PC-3 (cell line): ENCODE data around the gene CLEC2L. TPM values are rescaled to one million over a fixed set of nuclear protein-coding genes. Genes with fewer than 3 reads are reported as not detected.

Experiments
- ATAC-seq: fragments of 200-7000 bp; cut with Tn5 transposase; 2 replicates; pipeline ENCODE4 v1.9.1; 2020; ENCODE audit warnings: mild to moderate bottlenecking, moderate library complexity
- BruUV-seq: library from RNA; stranded (reverse); fragments of 400-500 nt; replicated peaks from 2 replicates; lab custom pipeline; 2021; lab: Mats Ljungman, UMichigan
- CTCF ChIA-PET: fragments of 300-600 bp; sonication (Branson Sonifier 250); formaldehyde crosslinking; loops from one replicate; lab custom pipeline; 2022; ENCODE audit warnings: antibody characterized with exemption; lab: Charles Lee
- POLR2A ChIA-PET: fragments of 300-600 bp; sonication (Branson Sonifier 250); formaldehyde crosslinking; loops from one replicate; lab custom pipeline; 2022; ENCODE audit warnings: antibody characterized with exemption; ENCODE audit not compliant: unreplicated experiment; lab: Charles Lee
- DNase-seq: peaks from one replicate; pipeline ENCODE4 v3.0.0-alpha.2; 2015
- H2AFZ ChIP-seq: fragments of 300-600 bp; sonication (generic); 2 replicates; pipeline ENCODE4 v1.6.0; 2016; ENCODE audit warnings: antibody characterized with exemption, low read length
- H3F3A ChIP-seq: fragments of 300-600 bp; sonication (generic); one replicate; pipeline ENCODE4 v1.6.0; 2017; ENCODE audit warnings: antibody characterized with exemption, low read length, control low read depth, mild to moderate bottlenecking; ENCODE audit not compliant: unreplicated experiment
- H3K27ac ChIP-seq: fragments of 300-600 bp; sonication (generic); 2 replicates; pipeline ENCODE4 v1.5.1; 2016; ENCODE audit warnings: mild to moderate bottlenecking, low read length
- H3K27me3 ChIP-seq: fragments of 300-600 bp; sonication (generic); 2 replicates; pipeline ENCODE4 v1.6.1; 2016; ENCODE audit warnings: low read length, mixed read lengths
- H3K36me3 ChIP-seq: fragments of 300-600 bp; sonication (generic); 2 replicates; pipeline ENCODE4 v1.6.1; 2016; ENCODE audit warnings: low read depth, mixed run types, low read length, mixed read lengths
- H3K4me1 ChIP-seq: fragments of 300-600 bp; sonication (generic); 2 replicates; pipeline ENCODE4 v1.5.1; 2016; ENCODE audit warnings: low read length; ENCODE audit not compliant: insufficient read depth
- H3K4me2 ChIP-seq: fragments of 300-600 bp; sonication (generic); 2 replicates; pipeline ENCODE4 v1.6.0; 2016; ENCODE audit warnings: low read length
- H3K4me3 ChIP-seq: fragments of 300-600 bp; sonication (generic); 2 replicates; pipeline ENCODE4 v1.5.1; 2016; ENCODE audit warnings: mild to moderate bottlenecking, low read length, mixed read lengths
- H3K79me2 ChIP-seq: fragments of 300-600 bp; sonication (generic); 2 replicates; pipeline ENCODE4 v1.6.1; 2017; ENCODE audit warnings: low read length, mixed read lengths
- H3K9ac ChIP-seq: fragments of 300-600 bp; sonication (generic); 2 replicates; pipeline ENCODE4 v1.6.0; 2016; ENCODE audit warnings: mild to moderate bottlenecking, low read length
- H3K9me2 ChIP-seq: fragments of 300-600 bp; sonication (generic); replicated peaks from 2 replicates; pipeline ENCODE4 v1.6.1; 2016; ENCODE audit warnings: mixed run types, low read length, mixed read lengths
- H3K9me3 ChIP-seq: fragments of 300-600 bp; sonication (generic); 2 replicates; pipeline ENCODE4 v1.6.1; 2016; ENCODE audit warnings: low read length, mixed read lengths
- H4K20me1 ChIP-seq: fragments of 300-600 bp; sonication (generic); 2 replicates; pipeline ENCODE4 v1.6.1; 2016; ENCODE audit warnings: low read length, mixed read lengths
- CTCF ChIP-seq: fragments of 300-600 bp; sonication (generic); conservative IDR thresholded peaks from 2 replicates; pipeline ENCODE4 v1.5.1; 2017; ENCODE audit warnings: antibody characterized with exemption, low read depth, mild to moderate bottlenecking, low read length
- EZH2 ChIP-seq: fragments of 300-600 bp; sonication (generic); IDR thresholded peaks from one replicate; pipeline ENCODE4 v1.6.1; 2017; ENCODE audit warnings: antibody characterized with exemption, mild to moderate bottlenecking, low read length; ENCODE audit not compliant: unreplicated experiment
- EZH2phosphoT487 ChIP-seq: fragments of 300-600 bp; sonication (generic); IDR thresholded peaks from 2 replicates; pipeline ENCODE4 v1.6.1; 2018; ENCODE audit warnings: mild to moderate bottlenecking, antibody characterized with exemption, low read length, borderline replicate concordance
- intact Hi-C: fragments of 100-400 bp; cut with micrococcal nuclease; formaldehyde crosslinking; loops from 2 replicates; pipeline ENCODE4 v1.9.0; 2023
- total RNA-seq: library from RNA; depleted of rRNA; stranded (reverse); fragments of >200 nt; gene quantifications from 2 replicates; pipeline ENCODE4 v1.2.3, GENCODE V29; 2014

Gene CLEC2L
- total RNA-seq, 1 experiment from 2014 or later = not detected

- no peak overlapping the region for H3K9ac ChIP-seq
- no peaks in the 10 kb centered on the region for H3K9me2 ChIP-seq
- no peak for ATAC-seq
- H3K27ac ChIP-seq = no peak overlapping the region
- intact Hi-C loops = no loop called here
- no peaks in the 10 kb centered on the region for H4K20me1 ChIP-seq
- H3K79me2 ChIP-seq = no peaks in the 10 kb centered on the region
- no peak overlapping the region for H3K4me2 ChIP-seq
- POLR2A ChIA-PET = no interaction called here
- H3K4me1 ChIP-seq = no peaks in the 10 kb centered on the region
- H3K27me3 ChIP-seq = peaks cover 3% of the 10 kb centered on the region; the same call in 1 of the 2 replicates
- TF ChIP-seq EZH2phosphoT487 (no peak), CTCF (no peak), EZH2 (no peak)
- CTCF ChIA-PET = no interaction called here
- no peaks in the 10 kb centered on the region for H3K36me3 ChIP-seq
- H3F3A ChIP-seq = no peaks in the 10 kb centered on the region
- H2AFZ ChIP-seq = no peak overlapping the region
- BruUV-seq = no TSS peak
- H3K4me3 ChIP-seq = no peak overlapping the region
- no peak for DNase-seq
- H3K9me3 ChIP-seq = no peaks in the 10 kb centered on the region
Measured at GRCh38 chr7:139536152-139536551, 12.7 kb downstream of the CLEC2L start.

GRCh38 chr7:139538881-139539635 lies 15.6 kb downstream of the CLEC2L start:
- POLR2A ChIA-PET = no interaction called here
- no peaks in the 10 kb centered on the region for H3K36me3 ChIP-seq
- no peak overlapping the region for H3K4me3 ChIP-seq
- no peak for TF ChIP-seq EZH2phosphoT487
- TF ChIP-seq EZH2 = no peak
- TF ChIP-seq CTCF = no peak
- ATAC-seq (no peak), DNase-seq (no peak)
- H3K9me2 ChIP-seq = no peaks in the 10 kb centered on the region
- H3K9me3 ChIP-seq = no peaks in the 10 kb centered on the region
- no peaks in the 10 kb centered on the region for H3F3A ChIP-seq
- intact Hi-C loops = no loop called here
- H3K27ac ChIP-seq = no peak overlapping the region
- H3K4me1 ChIP-seq = no peaks in the 10 kb centered on the region
- H2AFZ ChIP-seq = no peak overlapping the region
- BruUV-seq = no TSS peak
- CTCF ChIA-PET = no interaction called here
- no peak overlapping the region for H3K4me2 ChIP-seq
- no peaks in the 10 kb centered on the region for H4K20me1 ChIP-seq
- H3K79me2 ChIP-seq = no peaks in the 10 kb centered on the region
- 0 out of 2 replicates have a peak, but pooled peaks cover 3% of the 10 kb centered on the region for H3K27me3 ChIP-seq
- no peak overlapping the region for H3K9ac ChIP-seq

GRCh38 chr7:139540203-139540602 lies 16.7 kb downstream of the CLEC2L start:
- Histone ChIP-seq H3K9me3 (no peaks in the 10 kb centered on the region), H2AFZ (no peak overlapping the region), H4K20me1 (no peaks in the 10 kb centered on the region), H3K4me1 (no peaks in the 10 kb centered on the region), H3K27ac (no peak overlapping the region), H3F3A (no peaks in the 10 kb centered on the region), H3K36me3 (no peaks in the 10 kb centered on the region), H3K4me3 (no peak overlapping the region), H3K27me3 (no peaks in the 10 kb centered on the region), H3K9ac (no peak overlapping the region), H3K79me2 (no peaks in the 10 kb centered on the region), H3K4me2 (no peak overlapping the region), H3K9me2 (no peaks in the 10 kb centered on the region)
- CTCF ChIA-PET = no interaction called here
- no TSS peak for BruUV-seq
- TF ChIP-seq CTCF (no peak), EZH2 (no peak), EZH2phosphoT487 (no peak)
- ATAC-seq (no peak), DNase-seq (no peak)
- POLR2A ChIA-PET = no interaction called here
- intact Hi-C loops = no loop called here
